ENCODE data around the gene DSG2. TPM values are rescaled to one million over a fixed set of nuclear protein-coding genes. Genes with fewer than 3 reads are reported as not detected.
A peak's percentile ranks its signal among the peaks of the same experiment; 100 is the strongest.

The DSG2 gene
- total RNA-seq, 1 experiment from 2014 or later = 8.8 TPM

DNA sequence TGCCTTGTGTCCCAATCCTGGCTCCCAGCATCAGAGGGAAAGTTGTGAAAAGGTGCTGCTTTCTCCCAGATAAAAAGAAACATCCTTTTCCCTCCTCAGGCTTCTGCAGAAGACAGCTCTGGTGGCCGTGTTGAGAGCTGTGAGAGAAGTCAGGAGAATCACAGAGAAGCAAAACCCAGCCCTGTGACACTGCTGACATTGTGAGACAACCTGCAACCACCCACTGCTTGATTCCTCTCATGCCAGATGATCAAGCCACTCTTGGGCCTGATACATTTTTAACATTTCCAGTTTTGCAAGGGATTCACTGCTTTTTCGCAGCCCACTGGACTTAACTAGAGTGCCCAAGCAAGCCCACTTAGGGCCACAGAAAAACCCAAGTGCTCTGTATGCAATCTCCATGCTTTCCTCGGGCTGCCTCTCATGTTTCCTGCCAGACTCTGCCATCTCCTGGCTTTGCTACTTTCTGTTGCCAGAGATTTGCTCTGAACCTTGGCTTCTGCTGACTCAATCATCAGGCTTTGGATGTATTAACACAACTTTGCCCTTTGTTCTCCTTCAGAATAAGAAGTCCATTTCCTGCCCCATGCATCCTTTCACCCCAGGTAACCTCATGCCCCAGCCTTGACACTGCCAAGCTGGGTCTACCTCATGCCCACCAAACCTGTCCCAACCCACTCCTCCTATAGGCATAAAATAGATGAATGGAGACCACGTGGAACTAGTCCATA, 68.8 kb downstream of the DSG2 start:
- Histone ChIP-seq H3K36me3 (no peaks in the 10 kb centered on the region), H3K9me3 (no peaks in the 10 kb centered on the region), H3K4me3 (no peak overlapping the region), H3K27me3 (no peaks in the 10 kb centered on the region)
- no peak for DNase-seq

DNA sequence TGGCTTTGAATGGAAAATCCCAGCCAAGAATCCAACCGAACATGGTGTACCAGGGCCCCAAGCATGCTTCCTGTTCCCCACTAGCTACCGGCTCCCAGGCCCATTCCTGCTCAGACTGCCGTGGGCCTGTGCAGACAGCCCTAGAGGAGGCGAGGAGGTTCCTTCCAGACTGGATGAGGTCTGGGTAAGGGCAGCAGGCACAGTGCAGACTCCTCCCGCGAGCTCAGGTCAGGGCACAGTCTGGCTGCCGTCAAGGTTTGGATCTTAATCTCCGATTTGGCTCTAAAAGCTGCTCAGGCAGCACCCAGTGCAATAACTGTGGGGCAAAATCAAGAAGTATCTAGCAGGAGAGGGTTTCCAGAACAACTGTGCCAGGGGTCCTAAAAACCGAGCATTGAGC, 74.4 kb downstream of the DSG2 start:
- Histone ChIP-seq H3K4me3 (no peak overlapping the region), H3K9me3 (no peaks in the 10 kb centered on the region), H3K27me3 (no peaks in the 10 kb centered on the region), H3K36me3 (no peaks in the 10 kb centered on the region)
- no peak for DNase-seq

- H3K4me3 ChIP-seq = no peak overlapping the region
- H3K27me3 ChIP-seq = no peaks in the 10 kb centered on the region
- no peaks in the 10 kb centered on the region for H3K36me3 ChIP-seq
- no peak for DNase-seq
- no peaks in the 10 kb centered on the region for H3K9me3 ChIP-seq
Measured at GRCh38 chr18:31573051-31573450, 75.1 kb downstream of the DSG2 start.

DNA sequence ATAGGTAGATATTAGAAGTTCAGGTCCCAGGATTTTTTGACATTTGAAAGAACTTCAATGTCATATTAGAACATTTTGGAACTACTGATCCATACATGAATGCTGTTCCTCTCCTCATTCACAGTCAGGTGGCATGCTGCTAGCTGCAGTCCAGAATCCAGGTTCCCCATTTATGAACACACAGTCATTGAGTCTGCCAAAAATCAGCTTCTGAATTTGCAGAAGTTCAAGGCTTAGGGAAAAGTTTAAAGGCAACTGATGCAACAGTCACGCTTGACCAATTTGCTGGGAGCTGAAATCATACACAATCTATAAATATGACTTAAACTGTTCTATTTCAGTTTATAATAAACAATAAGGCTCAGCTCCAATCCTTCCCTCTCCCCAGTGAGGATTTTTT, 76.4 kb downstream of the DSG2 start:
- no peaks in the 10 kb centered on the region for H3K9me3 ChIP-seq
- no peaks in the 10 kb centered on the region for H3K36me3 ChIP-seq
- DNase-seq = no peak
- no peaks in the 10 kb centered on the region for H3K27me3 ChIP-seq
- no peak overlapping the region for H3K4me3 ChIP-seq

- Histone ChIP-seq H3K36me3 (no peaks in the 10 kb centered on the region), H3K9me3 (no peaks in the 10 kb centered on the region), H3K4me3 (no peak overlapping the region), H3K27me3 (no peaks in the 10 kb centered on the region)
- no peak for DNase-seq
Measured at GRCh38 chr18:31575515-31576257, 77.7 kb downstream of the DSG2 start.

DNA sequence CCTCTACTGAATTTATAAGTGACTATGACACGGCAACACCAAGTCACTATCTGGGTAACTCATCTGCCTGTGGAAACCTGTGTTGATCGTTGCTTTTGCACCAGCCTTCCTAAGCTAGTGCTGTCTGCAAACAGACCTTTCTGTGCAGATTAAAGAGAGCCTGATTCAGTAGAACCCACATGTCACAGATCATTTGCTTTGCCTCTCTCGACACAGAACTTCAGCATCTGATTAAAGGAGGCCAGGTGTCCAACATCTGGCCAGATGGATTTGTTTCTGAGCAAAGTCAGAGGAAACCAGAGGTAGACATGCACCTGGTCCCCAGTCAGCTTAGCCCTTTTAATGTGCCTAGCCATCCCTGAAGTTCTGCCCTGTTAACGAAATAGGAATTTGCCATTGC, 78.7 kb downstream of the DSG2 start:
- H3K27me3 ChIP-seq = no peaks in the 10 kb centered on the region
- no peak for DNase-seq
- H3K36me3 ChIP-seq = no peaks in the 10 kb centered on the region
- no peaks in the 10 kb centered on the region for H3K9me3 ChIP-seq
- H3K4me3 ChIP-seq = no peak overlapping the region

- H3K36me3 ChIP-seq = no peaks in the 10 kb centered on the region
- DNase-seq = no peak
- no peak overlapping the region for H3K4me3 ChIP-seq
- H3K27me3 ChIP-seq = no peaks in the 10 kb centered on the region
- H3K9me3 ChIP-seq = no peaks in the 10 kb centered on the region
Measured at GRCh38 chr18:31577195-31577594, 79.2 kb downstream of the DSG2 start.

- Histone ChIP-seq H3K9me3 (no peaks in the 10 kb centered on the region), H3K27me3 (no peaks in the 10 kb centered on the region), H3K36me3 (no peaks in the 10 kb centered on the region), H3K4me3 (no peak overlapping the region)
- DNase-seq = no peak
Measured at GRCh38 chr18:31578126-31578525, 80.1 kb downstream of the DSG2 start.

GRCh38 chr18:31579375-31579774, 81.4 kb downstream of the DSG2 start:
- H3K27me3 ChIP-seq = no peaks in the 10 kb centered on the region
- H3K4me3 ChIP-seq = no peak overlapping the region
- no peaks in the 10 kb centered on the region for H3K36me3 ChIP-seq
- H3K9me3 ChIP-seq = no peaks in the 10 kb centered on the region
- DNase-seq = no peak

DNA sequence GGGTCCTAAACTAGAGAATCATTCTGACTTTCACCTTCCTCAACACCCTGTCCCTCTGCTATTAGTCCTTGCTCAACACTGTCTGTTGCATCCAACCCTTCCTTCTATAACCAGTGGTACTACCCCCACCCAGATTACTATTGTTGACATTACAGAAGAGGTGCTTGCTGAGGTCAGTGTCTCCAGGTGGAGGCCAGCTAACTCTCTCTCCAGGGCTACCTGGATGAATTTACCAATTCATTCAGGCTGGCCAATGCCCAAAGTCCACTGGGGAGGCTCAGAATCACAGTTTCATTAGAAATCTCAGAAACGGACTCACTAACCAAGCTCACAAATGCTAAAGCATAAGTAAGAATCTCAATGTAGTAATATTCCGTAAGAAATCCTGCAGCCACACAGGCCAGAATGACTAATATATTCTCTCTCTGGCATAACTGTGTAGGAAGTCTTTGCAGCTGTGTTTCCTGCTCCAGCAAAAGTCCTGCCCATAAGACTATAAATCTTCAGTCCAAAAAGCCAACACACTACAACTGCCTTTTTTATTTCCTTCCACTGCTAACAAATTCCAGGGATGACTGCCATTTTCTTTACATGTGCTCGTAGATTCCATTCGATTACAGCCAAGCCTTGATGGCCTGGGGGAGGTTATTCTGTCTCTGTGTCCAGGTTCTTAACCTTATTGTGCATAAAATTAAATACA, 83.7 kb downstream of the DSG2 start:
- Histone ChIP-seq H3K4me3 (no peak overlapping the region), H3K36me3 (no peaks in the 10 kb centered on the region), H3K27me3 (no peaks in the 10 kb centered on the region), H3K9me3 (no peaks in the 10 kb centered on the region)
- peak; percentile 3 for DNase-seq

DNA sequence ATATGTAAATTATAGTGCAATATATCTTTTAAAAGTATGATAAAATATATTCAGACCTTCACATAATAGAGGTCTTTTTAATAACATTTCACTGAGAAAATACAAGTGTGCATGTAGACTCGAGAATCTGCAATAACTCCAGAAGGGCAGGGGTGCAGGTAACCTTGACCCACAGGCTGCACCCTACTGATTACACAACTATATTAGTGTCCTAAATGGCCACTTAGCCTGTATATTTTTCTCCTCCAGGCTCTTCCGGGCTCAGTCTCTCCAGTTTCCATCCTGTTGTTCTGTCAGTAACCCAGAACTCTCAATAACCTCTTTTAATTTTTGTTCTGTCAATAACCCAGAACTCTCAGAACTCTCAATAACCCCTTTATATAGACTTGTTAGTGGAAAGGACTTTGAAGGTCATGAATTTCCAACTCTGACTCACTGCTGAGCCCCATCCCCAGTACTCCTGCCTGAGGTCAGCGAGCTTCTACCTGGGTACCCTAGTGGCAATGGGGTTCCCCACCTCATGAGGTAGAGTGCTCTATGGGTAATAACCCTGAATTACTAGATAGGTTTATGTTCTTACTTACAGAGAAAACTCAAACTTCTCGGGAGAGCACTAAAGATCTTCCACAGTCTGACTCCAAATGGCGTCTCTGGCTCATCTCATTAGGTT, 85.3 kb downstream of the DSG2 start:
- no peak for DNase-seq
- H3K36me3 ChIP-seq = no peaks in the 10 kb centered on the region

GRCh38 chr18:31585991-31586390, 88.0 kb downstream of the DSG2 start:
- Histone ChIP-seq H3K9me3 (no peaks in the 10 kb centered on the region), H3K4me3 (no peak overlapping the region), H3K36me3 (no peaks in the 10 kb centered on the region), H3K27me3 (no peaks in the 10 kb centered on the region)
- DNase-seq = no peak

More for the DNA sequence above, 85.3 kb downstream of the DSG2 start:
- H3K9me3 ChIP-seq = no peaks in the 10 kb centered on the region
- no peaks in the 10 kb centered on the region for H3K27me3 ChIP-seq
- H3K4me3 ChIP-seq = no peak overlapping the region

GRCh38 chr18:31586616-31587015, 88.6 kb downstream of the DSG2 start:
- Histone ChIP-seq H3K27me3 (no peaks in the 10 kb centered on the region), H3K9me3 (no peaks in the 10 kb centered on the region), H3K36me3 (no peaks in the 10 kb centered on the region), H3K4me3 (no peak overlapping the region)
- DNase-seq = no peak

DNA sequence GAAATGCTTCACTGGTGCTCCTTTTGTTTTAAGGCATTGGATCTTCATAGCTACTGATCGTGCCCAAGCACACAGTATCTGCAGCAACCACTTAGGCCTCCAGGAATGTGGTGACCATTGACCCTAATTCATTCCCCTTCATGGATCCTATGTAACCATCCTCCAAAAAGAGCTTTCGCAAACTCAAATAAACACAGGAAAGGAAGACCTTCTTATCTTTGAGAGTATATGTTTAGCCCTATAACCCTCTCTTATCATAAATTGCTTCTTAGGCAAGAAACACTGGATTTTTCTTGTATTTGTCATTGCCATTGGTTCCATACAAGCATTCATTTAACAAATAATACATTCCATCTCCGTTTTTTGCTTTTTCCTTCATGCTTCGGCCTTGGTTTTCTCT, 89.6 kb downstream of the DSG2 start:
- no peak overlapping the region for H3K4me3 ChIP-seq
- no peak for DNase-seq
- H3K36me3 ChIP-seq = no peaks in the 10 kb centered on the region
- H3K9me3 ChIP-seq = no peaks in the 10 kb centered on the region
- no peaks in the 10 kb centered on the region for H3K27me3 ChIP-seq

DNA sequence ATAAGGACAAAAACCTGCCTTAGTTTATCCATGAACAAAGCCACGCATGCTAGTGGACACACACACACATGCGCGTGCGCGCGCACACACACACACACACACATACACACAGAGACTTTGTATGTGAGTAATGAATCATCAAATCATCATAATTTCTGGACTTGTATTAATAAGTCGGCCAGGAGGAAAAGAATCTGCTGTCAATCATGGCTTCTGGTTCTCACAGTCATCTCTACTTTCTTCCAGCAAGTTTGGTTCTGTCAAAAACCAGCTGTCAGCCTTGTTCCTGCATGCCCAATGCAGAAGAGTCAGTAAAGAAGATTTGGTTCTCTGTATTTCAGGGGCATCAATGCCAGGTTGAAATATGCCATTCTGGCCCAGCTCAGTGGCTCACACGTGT, 92.6 kb downstream of the DSG2 start:
- no peak for DNase-seq
- no peaks in the 10 kb centered on the region for H3K36me3 ChIP-seq
- H3K9me3 ChIP-seq = no peaks in the 10 kb centered on the region
- H3K4me3 ChIP-seq = no peak overlapping the region
- no peaks in the 10 kb centered on the region for H3K27me3 ChIP-seq

DNA sequence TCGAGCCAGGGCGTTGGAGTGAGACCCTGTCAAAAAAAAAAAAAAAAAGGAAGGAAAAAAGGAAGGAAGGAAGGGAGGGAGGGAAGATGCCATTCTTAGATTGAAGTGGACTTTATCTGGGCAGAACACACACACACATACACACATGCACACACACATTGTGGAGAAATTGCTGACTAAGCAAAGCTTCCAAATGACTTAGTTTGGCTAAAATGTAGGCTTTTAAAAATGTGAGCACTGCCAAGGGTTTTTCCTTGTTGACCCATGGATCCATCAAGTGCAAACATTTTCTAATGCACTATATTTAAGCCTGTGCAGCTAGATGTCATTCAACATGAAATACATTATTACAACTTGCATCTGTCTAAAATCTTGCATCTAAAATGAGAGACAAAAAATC, 93.1 kb downstream of the DSG2 start:
- Histone ChIP-seq H3K4me3 (no peak overlapping the region), H3K27me3 (no peaks in the 10 kb centered on the region), H3K36me3 (no peaks in the 10 kb centered on the region), H3K9me3 (no peaks in the 10 kb centered on the region)
- no peak for DNase-seq

DNA sequence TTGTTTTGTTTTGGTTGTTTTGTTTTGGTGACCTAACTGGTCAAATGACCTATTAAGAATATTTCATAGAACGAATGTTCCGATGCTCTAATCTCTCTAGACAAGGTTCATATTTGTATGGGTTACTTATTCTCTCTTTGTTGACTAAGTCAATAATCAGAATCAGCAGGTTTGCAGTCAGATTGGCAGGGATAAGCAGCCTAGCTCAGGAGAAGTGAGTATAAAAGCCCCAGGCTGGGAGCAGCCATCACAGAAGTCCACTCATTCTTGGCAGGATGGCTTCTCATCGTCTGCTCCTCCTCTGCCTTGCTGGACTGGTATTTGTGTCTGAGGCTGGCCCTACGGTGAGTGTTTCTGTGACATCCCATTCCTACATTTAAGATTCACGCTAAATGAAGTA, 93.7 kb downstream of the DSG2 start, which contains the start of gene TTR:
TTR (plus strand) TSS at position 250 of the 400 bp plus-strand sequence; CDS start at position 276, 26 bp downstream.
- Histone ChIP-seq H3K36me3 (no peaks in the 10 kb centered on the region), H3K9me3 (no peaks in the 10 kb centered on the region), H3K27me3 (no peaks in the 10 kb centered on the region), H3K4me3 (no peak within 1 kb of the TSS)
- no peak for DNase-seq
